Measurements from ENCODE around the gene PARD3B. TPM values are rescaled to one million over a fixed set of nuclear protein-coding genes. Genes with fewer than 3 reads are reported as not detected.

Gene PARD3B
- total and polyA plus RNA-seq, 2 of the 13 experiments (the other 11 are each of a cell fraction or from before 2014, with no cell fraction given), result 0.71 to 2.3 TPM

- intact Hi-C loops (cut with micrococcal nuclease; ENCODE audit: unreplicated experiment), result no loop called here
- DNase-seq (ENCODE audit: low spot score) (no peak), FAIRE-seq (no peak), ATAC-seq (no peak)
- H3K4me2 ChIP-seq (ENCODE audit: low read depth, low read length), result no peak overlapping the region
- H3K27ac ChIP-seq (ENCODE audit: extremely low read length, insufficient read depth, low read length), result no peak overlapping the region
- H3K4me1 ChIP-seq (ENCODE audit: insufficient read depth, low read length), result no peaks in the 10 kb centered on the region
- no peak overlapping the region for H2AFZ ChIP-seq (ENCODE audit: low read length)
- in situ Hi-C loops (cut with HindIII; ENCODE audit: extremely low pct_ligation_motif_present, low pct_unique_long_range_greater_than_20kb), result no loop called here
- POLR2A ChIA-PET, result no interaction called here
- H3K9me3 ChIP-seq (ENCODE audit: low read length), result peaks cover 29% of the 10 kb centered on the region
- TF ChIP-seq, protein P1, sequence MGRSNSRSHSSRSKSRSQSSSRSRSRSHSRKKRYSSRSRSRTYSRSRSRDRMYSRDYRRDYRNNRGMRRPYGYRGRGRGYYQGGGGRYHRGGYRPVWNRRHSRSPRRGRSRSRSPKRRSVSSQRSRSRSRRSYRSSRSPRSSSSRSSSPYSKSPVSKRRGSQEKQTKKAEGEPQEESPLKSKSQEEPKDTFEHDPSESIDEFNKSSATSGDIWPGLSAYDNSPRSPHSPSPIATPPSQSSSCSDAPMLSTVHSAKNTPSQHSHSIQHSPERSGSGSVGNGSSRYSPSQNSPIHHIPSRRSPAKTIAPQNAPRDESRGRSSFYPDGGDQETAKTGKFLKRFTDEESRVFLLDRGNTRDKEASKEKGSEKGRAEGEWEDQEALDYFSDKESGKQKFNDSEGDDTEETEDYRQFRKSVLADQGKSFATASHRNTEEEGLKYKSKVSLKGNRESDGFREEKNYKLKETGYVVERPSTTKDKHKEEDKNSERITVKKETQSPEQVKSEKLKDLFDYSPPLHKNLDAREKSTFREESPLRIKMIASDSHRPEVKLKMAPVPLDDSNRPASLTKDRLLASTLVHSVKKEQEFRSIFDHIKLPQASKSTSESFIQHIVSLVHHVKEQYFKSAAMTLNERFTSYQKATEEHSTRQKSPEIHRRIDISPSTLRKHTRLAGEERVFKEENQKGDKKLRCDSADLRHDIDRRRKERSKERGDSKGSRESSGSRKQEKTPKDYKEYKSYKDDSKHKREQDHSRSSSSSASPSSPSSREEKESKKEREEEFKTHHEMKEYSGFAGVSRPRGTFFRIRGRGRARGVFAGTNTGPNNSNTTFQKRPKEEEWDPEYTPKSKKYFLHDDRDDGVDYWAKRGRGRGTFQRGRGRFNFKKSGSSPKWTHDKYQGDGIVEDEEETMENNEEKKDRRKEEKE (IDR thresholded peaks at IDR 0.05), result no peak
- TF ChIP-seq MYPOP (CRISPR knock-in tag; IDR thresholded peaks at IDR 0.05), result no peak
- TF ChIP-seq ZKSCAN8 (CRISPR knock-in tag; IDR thresholded peaks at IDR 0.05; ENCODE audit: borderline replicate concordance), result no peak
- no peak for TF ChIP-seq JUNB (CRISPR knock-in tag; IDR thresholded peaks at IDR 0.05; ENCODE audit: borderline replicate concordance)
- TF ChIP-seq ARNT (IDR thresholded peaks at IDR 0.05), result no peak
- TF ChIP-seq SRF (IDR thresholded peaks at IDR 0.05; ENCODE audit: low read depth, low read length), result no peak
- TF ChIP-seq GABPB1 (CRISPR knock-in tag; IDR thresholded peaks at IDR 0.05), result no peak
- no peak for TF ChIP-seq ZNF792 (CRISPR knock-in tag; IDR thresholded peaks at IDR 0.05)
- no TSS peak for BruUV-seq (replicated peaks)
- CTCF ChIA-PET (ENCODE audit: low intra/inter-chr PET ratio, low total read pairs), result no interaction called here
- no peaks in the 10 kb centered on the region for H3K27me3 ChIP-seq (ENCODE audit: control insufficient read depth in 1 of 2, insufficient read depth in 2 of 2, low read length in 2 of 2)
- no peaks in the 10 kb centered on the region for H4K20me1 ChIP-seq (ENCODE audit: insufficient read depth, low read length)
- WGBS (ENCODE audit: low lambda C conversion rate), result 43% methylated on average over 6 of the region's 6 CpGs
- H3K9ac ChIP-seq (ENCODE audit: insufficient read depth, low read depth, low read length), result no peak overlapping the region
- H3K4me3 ChIP-seq (replicated peaks in 1 of 3; ENCODE audit: insufficient read depth in 1 of 3, low read depth in 2 of 3, low read length in 3 of 3), result no peak overlapping the region
- no peaks in the 10 kb centered on the region for H3K79me2 ChIP-seq (ENCODE audit: insufficient read depth, low read length)
- no peaks in the 10 kb centered on the region for H3K36me3 ChIP-seq (replicated peaks in 1 of 2; ENCODE audit: control insufficient read depth in 1 of 2, insufficient read depth in 2 of 2, low read length in 2 of 2)
Observed at GRCh38 chr2:204860274-204860673, 315.0 kb downstream of the PARD3B start.

Data from HepG2 (cell line).